GM12878 (cell line): Measurements from ENCODE around the gene GNAQ. TPM values are rescaled to one million over a fixed set of nuclear protein-coding genes. Genes with fewer than 3 reads are reported as not detected.

Source experiments
- ATAC-seq: fragments of 200-7000 bp; cut with Tn5 transposase; 3 replicates; pipeline ENCODE4 v1.9.1; 2020; ENCODE audit warnings: mild to moderate bottlenecking, moderate library complexity
- BruUV-seq: library from RNA; stranded (reverse); fragments of 400-500 nt; replicated peaks from 2 replicates; lab custom pipeline; 2021; lab: Mats Ljungman, UMichigan
- CTCF ChIA-PET: fragments of 300-600 bp; sonication (Branson Sonifier 250); formaldehyde crosslinking; extraction: SDS; loops from one replicate; lab custom pipeline; 2021; ENCODE audit warnings: inconsistent platforms; lab: Yijun Ruan, JAX
- POLR2A ChIA-PET: fragments of 350-600 bp; formaldehyde crosslinking; extraction: SDS; loops from one replicate; lab custom pipeline; 2021; ENCODE audit warnings: inconsistent platforms; lab: Charles Lee
- RAD21 ChIA-PET: fragments of 300-600 bp; sonication (Branson Sonifier 250); formaldehyde crosslinking; loops from one replicate; lab custom pipeline; 2023; ENCODE audit warnings: antibody characterized with exemption; ENCODE audit not compliant: unreplicated experiment; lab: Charles Lee
- SMC1A ChIA-PET: fragments of 300-600 bp; sonication (Branson Sonifier 250); formaldehyde crosslinking; loops from one replicate; lab custom pipeline; 2023; ENCODE audit not compliant: unreplicated experiment, uncharacterized antibody; lab: Charles Lee
- DNase-seq: peaks from one replicate; pipeline ENCODE4 v3.0.0-alpha.2; 2011; ENCODE audit warnings: low read depth, low spot score
- FAIRE-seq: peaks from 3 replicates; lab custom pipeline; 2011; peaks lifted over from hg19 to GRCh38; lab: Jason Lieb, UNC
- H2AFZ ChIP-seq: 2 replicates; pipeline ENCODE4 v1.6.0; 2011; ENCODE audit warnings: low read depth, low read length, control low read depth; ENCODE audit not compliant: control insufficient read depth
- H3K27ac ChIP-seq: 2 replicates; pipeline ENCODE4 v1.5.1; 2011; ENCODE audit warnings: control low read depth; ENCODE audit not compliant: control insufficient read depth, insufficient read depth
- H3K27me3 ChIP-seq, 2 experiments: replicated peaks in 1 of 2; 2 replicates each; pipeline versions ENCODE4 v1.6.0 to v1.6.1; 2011; ENCODE audit warnings: low read length in 1 of 2; ENCODE audit not compliant: control insufficient read depth in 2 of 2, insufficient read depth in 2 of 2
- H3K36me3 ChIP-seq, 2 experiments: 2 replicates each; pipeline ENCODE4 v1.5.1; 2011; ENCODE audit warnings: low read length in 1 of 2; ENCODE audit not compliant: control insufficient read depth in 2 of 2, insufficient read depth in 2 of 2
- H3K4me1 ChIP-seq: 2 replicates; pipeline ENCODE4 v1.6.1; 2011; ENCODE audit warnings: mild to moderate bottlenecking, low read length, moderate library complexity, mixed read lengths; ENCODE audit not compliant: control insufficient read depth, insufficient read depth
- H3K4me2 ChIP-seq: 2 replicates; pipeline ENCODE4 v1.6.0; 2011; ENCODE audit warnings: control low read depth; ENCODE audit not compliant: control insufficient read depth, insufficient read depth
- H3K4me3 ChIP-seq: fragments of 200-600 bp; sonication (generic); 2 replicates; pipeline ENCODE4 v1.5.1; 2016
- H3K79me2 ChIP-seq: 2 replicates; pipeline ENCODE4 v1.6.0; 2011; ENCODE audit warnings: low read length; ENCODE audit not compliant: control insufficient read depth, insufficient read depth
- H3K9ac ChIP-seq: 2 replicates; pipeline ENCODE4 v1.8.0; 2011; ENCODE audit warnings: low read length, control low read depth, mixed read lengths; ENCODE audit not compliant: control insufficient read depth, insufficient read depth
- H3K9me3 ChIP-seq: replicated peaks from 3 replicates; pipeline ENCODE4 v1.5.1; 2011; ENCODE audit warnings: mild to moderate bottlenecking, low read length; ENCODE audit not compliant: control insufficient read depth, insufficient read depth
- H4K20me1 ChIP-seq: 2 replicates; pipeline ENCODE4 v1.6.0; 2011; ENCODE audit not compliant: control insufficient read depth, insufficient read depth
- E2F8 ChIP-seq: fragments of 450-650 bp; IDR thresholded peaks from 2 replicates; pipeline ENCODE4 v1.6.1; 2018; ENCODE audit warnings: mild to moderate bottlenecking, low read depth, moderate library complexity; ENCODE audit not compliant: partially characterized antibody
- EZH2 ChIP-seq: IDR thresholded peaks from 2 replicates; pipeline ENCODE4 v1.6.1; 2012; ENCODE audit warnings: low read depth, mild to moderate bottlenecking, control low read depth, inconsistent platforms, low read length, borderline replicate concordance; ENCODE audit not compliant: control insufficient read depth
- FOXM1 ChIP-seq: IDR thresholded peaks from 2 replicates; pipeline ENCODE4 v1.6.1; 2012; ENCODE audit warnings: low read depth, mild to moderate bottlenecking, inconsistent platforms, low read length, moderate library complexity
- HDGF ChIP-seq: fragments of 450-650 bp; IDR thresholded peaks from 2 replicates; pipeline ENCODE4 v1.6.1; 2016; ENCODE audit warnings: antibody characterized with exemption
- NFIC ChIP-seq: IDR thresholded peaks from 2 replicates; pipeline ENCODE4 v1.6.1; 2012; ENCODE audit warnings: low read depth, mild to moderate bottlenecking, inconsistent platforms, low read length, moderate library complexity
- NR2C1 ChIP-seq: fragments of 450-650 bp; IDR thresholded peaks from 2 replicates; pipeline ENCODE4 v1.6.1; 2017; ENCODE audit warnings: antibody characterized with exemption, mild to moderate bottlenecking, moderate library complexity
- PKNOX1 ChIP-seq: fragments of 450-650 bp; IDR thresholded peaks from 2 replicates; pipeline ENCODE4 v1.6.1; 2016; ENCODE audit warnings: mild to moderate bottlenecking
- SP1 ChIP-seq: IDR thresholded peaks from one replicate; pipeline ENCODE4 v1.6.1; 2011; ENCODE audit warnings: low read depth, low read length
- USF2 ChIP-seq: IDR thresholded peaks from 2 replicates; pipeline ENCODE4 v1.6.1; 2011; ENCODE audit warnings: low read depth, low read length, improper control_type of control experiment, borderline replicate concordance
- ZBTB40 ChIP-seq: fragments of 450-650 bp; IDR thresholded peaks from 2 replicates; pipeline ENCODE4 v1.6.1; 2016; ENCODE audit warnings: mild to moderate bottlenecking, moderate library complexity, borderline replicate concordance
- in situ Hi-C: fragments of 300-500 bp; cut with MboI; formaldehyde crosslinking; loops from 9 replicates; pipeline ENCODE4 v1.14.3; 2018; ENCODE audit warnings: mixed read lengths
- intact Hi-C: fragments of 100-400 bp; cut with micrococcal nuclease; formaldehyde crosslinking; loops from one replicate; pipeline ENCODE4 v1.14.2; 2022; ENCODE audit not compliant: unreplicated experiment
- polyA plus RNA-seq, 11 experiments: library from polyadenylated mRNA; depleted of rRNA in 4 of 11; unstranded in 6 of 11; stranded (reverse) in 5 of 11; fragments of >200 nt; fragmentation: Nextera tagmentation in 4 of 11; fragmentation: Illumina TruSeq in 1 of 11; extraction: Ambion mirVana in 4 of 11; extraction: Trizol in 1 of 11; gene quantifications; 1 replicate in 1 of 11; 2 replicates in 10 of 11; pipeline versions ENCODE4 v1.2.1 to v1.2.3, GENCODE V29; 2011 to 2016; ENCODE audit warnings: inconsistent platforms in 2 of 11, missing spikeins in 2 of 11, low read depth in 1 of 11
- total RNA-seq, 4 experiments: library from RNA; depleted of rRNA in 3 of 4; stranded (reverse); fragments of >200 nt in 3 of 4; fragmentation: Illumina TruSeq in 1 of 4; extraction: Trizol in 1 of 4; gene quantifications; 2 replicates each; pipeline versions ENCODE4 v1.2.1 to v1.2.3, GENCODE V29; 2013 to 2021

GNAQ gene
- total and polyA plus RNA-seq, 10 of the 15 experiments (the other 5 are each of a cell fraction or from before 2014, with no cell fraction given): 0.15 to 47.2 (median 0.49) TPM

- no peak overlapping the region for H2AFZ ChIP-seq
- H3K27ac ChIP-seq: no peak overlapping the region
- intact Hi-C loops (loop anchor here (10.0 kb wide), 1 partner anchor 58 kb away; no protein-coding TSS in a partner anchor), in situ Hi-C loops (no loop called here)
- no peak for FAIRE-seq
- no peak for DNase-seq
- H3K9ac ChIP-seq: no peak overlapping the region
- ATAC-seq: peak; percentile 31; the same call in 1 of the 3 replicates
- BruUV-seq: no TSS peak
- H3K79me2 ChIP-seq: no peaks in the 10 kb centered on the region
- ChIA-PET RAD21 (interaction anchor here (1.6 kb wide), 1 partner anchor 49 kb away, joined by 3 read pairs; no protein-coding TSS in a partner anchor), POLR2A (interaction anchor here (0.8 kb wide), 1 partner anchor 9 kb away, joined by 3 read pairs; no protein-coding TSS in a partner anchor), CTCF (interaction anchor here (1.6 to 1.7 kb wide), 2 partner anchors 30 to 108 kb away, joined by 4 to 7 read pairs; no protein-coding TSS in a partner anchor), SMC1A (interaction anchor here (0.8 kb wide), 1 partner anchor 24 kb away, joined by 3 read pairs; no protein-coding TSS in a partner anchor)
- no peaks in the 10 kb centered on the region for H3K36me3 ChIP-seq
- no peaks in the 10 kb centered on the region for H4K20me1 ChIP-seq
- no peak overlapping the region for H3K4me2 ChIP-seq
- TF ChIP-seq E2F8 (no peak), NR2C1 (no peak), HDGF (no peak), PKNOX1 (no peak), EZH2 (no peak), ZBTB40 (no peak), SP1 (no peak), FOXM1 (no peak), NFIC (no peak), USF2 (no peak)
- H3K9me3 ChIP-seq: no peaks in the 10 kb centered on the region
- no peaks in the 10 kb centered on the region for H3K4me1 ChIP-seq
- no peak overlapping the region for H3K4me3 ChIP-seq
- H3K27me3 ChIP-seq: no peaks in the 10 kb centered on the region
Measured at GRCh38 chr9:77926371-77926878, 105.2 kb downstream of the GNAQ start.
